Neural progenitor cell (in vitro differentiated cells): ENCODE measurements around the gene DNPH1. TPM values are rescaled to one million over a fixed set of nuclear protein-coding genes. Genes with fewer than 3 reads are reported as not detected.

ENCODE experiments used
- DNase-seq: peaks from one replicate; pipeline ENCODE4 v3.0.0-alpha.2; 2016; ENCODE audit warnings: low spot score
- H2AFZ ChIP-seq: fragments of 200-600 bp; sonication (generic); replicated peaks from 2 replicates; pipeline ENCODE4 v1.6.1; 2016; ENCODE audit warnings: antibody characterized with exemption
- H3F3A ChIP-seq: fragments of 200-600 bp; sonication (generic); 2 replicates; pipeline ENCODE4 v1.6.1; 2016; ENCODE audit warnings: antibody characterized with exemption, low read depth
- H3K27ac ChIP-seq: fragments of 200-600 bp; sonication (generic); 2 replicates; pipeline ENCODE4 v1.5.1; 2016; ENCODE audit warnings: mild to moderate bottlenecking
- H3K27me3 ChIP-seq: fragments of 200-600 bp; sonication (generic); 2 replicates; pipeline ENCODE4 v1.6.1; 2016; ENCODE audit warnings: mild to moderate bottlenecking, moderate library complexity
- H3K36me3 ChIP-seq: fragments of 200-600 bp; sonication (generic); 2 replicates; pipeline ENCODE4 v1.5.1; 2016
- H3K4me1 ChIP-seq: fragments of 200-600 bp; sonication (generic); 2 replicates; pipeline ENCODE4 v1.6.1; 2016; ENCODE audit warnings: mixed run types
- H3K4me2 ChIP-seq: fragments of 200-600 bp; sonication (generic); 2 replicates; pipeline ENCODE4 v1.6.1; 2016
- H3K4me3 ChIP-seq: fragments of 200-600 bp; sonication (generic); 2 replicates; pipeline ENCODE4 v1.5.1; 2016
- H3K79me2 ChIP-seq: fragments of 200-600 bp; sonication (generic); 2 replicates; pipeline ENCODE4 v1.6.1; 2016; ENCODE audit warnings: low read depth
- H3K9ac ChIP-seq: fragments of 200-600 bp; sonication (generic); 2 replicates; pipeline ENCODE4 v1.6.1; 2016
- H3K9me3 ChIP-seq: fragments of 200-600 bp; sonication (generic); 2 replicates; pipeline ENCODE4 v1.5.1; 2016; ENCODE audit warnings: low read depth
- H4K20me1 ChIP-seq: fragments of 200-600 bp; sonication (generic); 2 replicates; pipeline ENCODE4 v1.6.1; 2016; ENCODE audit warnings: low read depth
- H3K27ac Mint-ChIP-seq: 3 replicates; pipeline ENCODE4 v1.8.0; 2021; ENCODE audit warnings: mixed read lengths
- H3K27me3 Mint-ChIP-seq: 2 replicates; pipeline ENCODE4 v1.8.0; 2022; ENCODE audit warnings: low read depth, mild to moderate bottlenecking, inconsistent platforms, moderate library complexity, mixed read lengths; ENCODE audit not compliant: insufficient read depth
- H3K36me3 Mint-ChIP-seq: 3 replicates; pipeline ENCODE4 v1.8.0; 2021; ENCODE audit warnings: mixed read lengths
- H3K4me1 Mint-ChIP-seq: 3 replicates; pipeline ENCODE4 v1.8.0; 2021; ENCODE audit warnings: mixed read lengths
- H3K4me3 Mint-ChIP-seq: 3 replicates; pipeline ENCODE4 v1.8.0; 2021; ENCODE audit warnings: mild to moderate bottlenecking, moderate library complexity, mixed read lengths
- H3K9me3 Mint-ChIP-seq: 3 replicates; pipeline ENCODE4 v1.8.0; 2020; ENCODE audit warnings: mixed read lengths
- EZH2 ChIP-seq: fragments of 200-600 bp; sonication (generic); IDR thresholded peaks from 2 replicates; pipeline ENCODE4 v1.6.1; 2017; ENCODE audit warnings: antibody characterized with exemption, mild to moderate bottlenecking, moderate library complexity
- EZH2phosphoT487 ChIP-seq: fragments of 200-600 bp; sonication (generic); IDR thresholded peaks from 2 replicates; pipeline ENCODE4 v1.6.1; 2017; ENCODE audit warnings: antibody characterized with exemption
- total RNA-seq: library from RNA; depleted of rRNA; stranded (reverse); fragments of >200 nt; gene quantifications from 2 replicates; pipeline ENCODE4 v1.2.3, GENCODE V29; 2015; ENCODE audit warnings: low replicate concordance
- TF ChIP-seq, protein P1 (sequence below): fragments of 200-600 bp; sonication (generic); IDR thresholded peaks from 2 replicates; pipeline ENCODE4 v1.5.1; 2017; ENCODE audit warnings: antibody characterized with exemption, mild to moderate bottlenecking

DNPH1 gene
- total RNA-seq, 1 donor from 2014 or later: 25.2 TPM

DNA sequence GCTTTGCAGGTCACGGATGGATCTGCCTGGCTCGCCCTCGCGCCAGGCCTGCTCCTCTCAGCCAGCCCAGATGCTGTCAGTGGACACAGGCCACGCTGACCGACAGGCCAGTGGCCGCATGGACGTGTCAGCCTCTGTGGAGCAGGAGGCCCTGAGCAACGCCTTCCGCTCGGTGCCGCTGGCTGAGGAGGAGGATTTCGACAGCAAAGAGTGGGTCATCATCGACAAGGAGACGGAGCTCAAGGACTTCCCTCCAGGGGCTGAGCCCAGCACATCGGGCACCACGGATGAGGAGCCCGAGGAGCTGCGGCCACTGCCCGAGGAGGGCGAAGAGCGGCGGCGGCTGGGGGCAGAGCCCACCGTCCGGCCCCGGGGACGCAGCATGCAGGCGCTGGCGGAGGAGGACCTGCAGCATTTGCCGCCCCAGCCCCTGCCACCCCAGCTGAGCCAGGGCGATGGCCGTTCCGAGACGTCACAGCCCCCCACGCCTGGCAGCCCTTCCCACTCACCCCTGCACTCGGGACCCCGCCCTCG is 33.6 kb upstream of the DNPH1 start:
- H3K27ac ChIP-seq: no peak overlapping the region
- H3K36me3 ChIP-seq: no peaks in the 10 kb centered on the region
- H2AFZ ChIP-seq: no peak overlapping the region
- H3K27me3 ChIP-seq: peaks cover 2% of the 10 kb centered on the region
- Mint-ChIP-seq H3K36me3 (no peaks in the 10 kb centered on the region), H3K27me3 (peaks cover 14% of the 10 kb centered on the region), H3K9me3 (no peaks in the 10 kb centered on the region), H3K4me1 (peaks cover 16% of the 10 kb centered on the region), H3K27ac (no peak overlapping the region), H3K4me3 (no peak overlapping the region)
- peaks cover 6% of the 10 kb centered on the region for H3F3A ChIP-seq
- H3K4me2 ChIP-seq: no peak overlapping the region
- H4K20me1 ChIP-seq: no peaks in the 10 kb centered on the region
- TF ChIP-seq, protein P1, sequence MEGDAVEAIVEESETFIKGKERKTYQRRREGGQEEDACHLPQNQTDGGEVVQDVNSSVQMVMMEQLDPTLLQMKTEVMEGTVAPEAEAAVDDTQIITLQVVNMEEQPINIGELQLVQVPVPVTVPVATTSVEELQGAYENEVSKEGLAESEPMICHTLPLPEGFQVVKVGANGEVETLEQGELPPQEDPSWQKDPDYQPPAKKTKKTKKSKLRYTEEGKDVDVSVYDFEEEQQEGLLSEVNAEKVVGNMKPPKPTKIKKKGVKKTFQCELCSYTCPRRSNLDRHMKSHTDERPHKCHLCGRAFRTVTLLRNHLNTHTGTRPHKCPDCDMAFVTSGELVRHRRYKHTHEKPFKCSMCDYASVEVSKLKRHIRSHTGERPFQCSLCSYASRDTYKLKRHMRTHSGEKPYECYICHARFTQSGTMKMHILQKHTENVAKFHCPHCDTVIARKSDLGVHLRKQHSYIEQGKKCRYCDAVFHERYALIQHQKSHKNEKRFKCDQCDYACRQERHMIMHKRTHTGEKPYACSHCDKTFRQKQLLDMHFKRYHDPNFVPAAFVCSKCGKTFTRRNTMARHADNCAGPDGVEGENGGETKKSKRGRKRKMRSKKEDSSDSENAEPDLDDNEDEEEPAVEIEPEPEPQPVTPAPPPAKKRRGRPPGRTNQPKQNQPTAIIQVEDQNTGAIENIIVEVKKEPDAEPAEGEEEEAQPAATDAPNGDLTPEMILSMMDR: no peak
- TF ChIP-seq EZH2: no peak
- no peak for TF ChIP-seq EZH2phosphoT487
- no peak for DNase-seq
- no peaks in the 10 kb centered on the region for H3K79me2 ChIP-seq
- no peak overlapping the region for H3K4me3 ChIP-seq
- H3K4me1 ChIP-seq: peaks cover 6% of the 10 kb centered on the region
- no peak overlapping the region for H3K9ac ChIP-seq
- H3K9me3 ChIP-seq: no peaks in the 10 kb centered on the region

- no peaks in the 10 kb centered on the region for H3K27me3 ChIP-seq
- H3F3A ChIP-seq: peaks cover 5% of the 10 kb centered on the region
- Mint-ChIP-seq H3K36me3 (no peaks in the 10 kb centered on the region), H3K27ac (peak overlapping the region; percentile 57), H3K27me3 (peaks cover 9% of the 10 kb centered on the region), H3K9me3 (no peaks in the 10 kb centered on the region), H3K4me3 (no peak overlapping the region), H3K4me1 (peaks cover 10% of the 10 kb centered on the region)
- no peak overlapping the region for H3K27ac ChIP-seq
- no peaks in the 10 kb centered on the region for H3K79me2 ChIP-seq
- no peaks in the 10 kb centered on the region for H3K36me3 ChIP-seq
- no peak overlapping the region for H3K4me3 ChIP-seq
- no peak for DNase-seq
- H3K4me1 ChIP-seq: no peaks in the 10 kb centered on the region
- H3K9me3 ChIP-seq: no peaks in the 10 kb centered on the region
- H4K20me1 ChIP-seq: no peaks in the 10 kb centered on the region
- H3K9ac ChIP-seq: no peak overlapping the region
- H2AFZ ChIP-seq: no peak overlapping the region
- H3K4me2 ChIP-seq: no peak overlapping the region
- TF ChIP-seq EZH2phosphoT487: no peak
- no peak for TF ChIP-seq EZH2
- TF ChIP-seq, protein P1: no peak
Measured at GRCh38 chr6:43262000-43262779, 32.9 kb upstream of the DNPH1 start.

GRCh38 chr6:43261198-43261597 is 31.9 kb upstream of the DNPH1 start:
- Histone ChIP-seq H3K4me1 (no peaks in the 10 kb centered on the region), H4K20me1 (no peaks in the 10 kb centered on the region), H3K4me3 (no peak overlapping the region), H3K9ac (no peak overlapping the region), H3K4me2 (no peak overlapping the region), H2AFZ (no peak overlapping the region), H3K27ac (no peak overlapping the region), H3K36me3 (no peaks in the 10 kb centered on the region), H3K9me3 (no peaks in the 10 kb centered on the region), H3F3A (peaks cover 5% of the 10 kb centered on the region), H3K27me3 (no peaks in the 10 kb centered on the region), H3K79me2 (no peaks in the 10 kb centered on the region)
- Mint-ChIP-seq H3K4me3 (no peak overlapping the region), H3K4me1 (peaks cover 4% of the 10 kb centered on the region), H3K36me3 (no peaks in the 10 kb centered on the region), H3K27me3 (peaks cover 5% of the 10 kb centered on the region), H3K27ac (no peak overlapping the region), H3K9me3 (no peaks in the 10 kb centered on the region)
- no peak for DNase-seq
- TF ChIP-seq EZH2phosphoT487: no peak

- Mint-ChIP-seq H3K9me3 (no peaks in the 10 kb centered on the region), H3K27me3 (peaks cover 5% of the 10 kb centered on the region), H3K36me3 (no peaks in the 10 kb centered on the region), H3K4me1 (peaks cover 4% of the 10 kb centered on the region), H3K4me3 (peak overlapping the region; percentile 44), H3K27ac (peak overlapping the region; percentile 85)
- Histone ChIP-seq H3K79me2 (no peaks in the 10 kb centered on the region), H3F3A (peaks cover 5% of the 10 kb centered on the region), H3K36me3 (no peaks in the 10 kb centered on the region), H4K20me1 (no peaks in the 10 kb centered on the region), H3K4me2 (no peak overlapping the region), H3K9me3 (no peaks in the 10 kb centered on the region), H3K27me3 (no peaks in the 10 kb centered on the region), H3K27ac (no peak overlapping the region), H3K9ac (no peak overlapping the region), H2AFZ (no peak overlapping the region), H3K4me3 (no peak overlapping the region), H3K4me1 (no peaks in the 10 kb centered on the region)
- TF ChIP-seq EZH2phosphoT487 (no peak), EZH2 (no peak)
- TF ChIP-seq, protein P1: no peak
- DNase-seq: no peak
Measured at GRCh38 chr6:43260791-43261190, 31.5 kb upstream of the DNPH1 start.
